ENCODE measurements around the gene CELF5. TPM values are rescaled to one million over a fixed set of nuclear protein-coding genes. Genes with fewer than 3 reads are reported as not detected.

The CELF5 gene
- total RNA-seq, 4 donors from 2014 or later, result 0.27 to 0.48 TPM; not detected in 2

DNA sequence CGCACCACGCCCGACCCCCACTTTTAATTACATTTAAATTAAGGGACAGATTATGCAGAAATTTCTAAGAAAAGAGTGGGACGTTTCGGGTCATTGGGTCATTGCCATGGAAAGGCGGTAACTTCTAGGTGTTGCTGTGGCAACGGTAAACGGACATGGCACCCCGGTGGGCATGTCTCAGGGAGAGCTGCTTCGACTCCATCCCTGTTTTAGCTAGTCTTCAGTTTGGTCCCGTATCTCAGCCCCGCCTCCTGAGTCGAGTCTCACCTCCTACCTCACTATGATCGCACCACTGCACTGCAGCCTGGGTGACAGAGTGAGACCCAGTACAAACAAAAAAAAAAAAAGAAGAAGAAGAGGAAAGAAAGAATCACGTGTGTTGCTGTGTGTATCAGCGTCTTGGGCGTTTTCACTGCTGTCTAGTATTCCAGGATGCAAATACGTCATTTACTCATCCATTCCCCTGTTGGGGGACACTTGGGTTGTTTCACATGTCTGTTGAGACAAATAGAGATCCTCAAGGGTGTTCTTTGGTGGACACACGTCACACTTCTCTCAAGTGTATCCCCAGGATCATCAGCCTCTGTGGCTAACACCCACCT, 41.7 kb downstream of the CELF5 start:
- no peaks in the 10 kb centered on the region for H3K36me3 ChIP-seq
- peaks cover 42% of the 10 kb centered on the region for H3K27me3 ChIP-seq
- DNase-seq, result no peak
- no peak overlapping the region for H3K27ac ChIP-seq
- no peaks in the 10 kb centered on the region for H3K4me1 ChIP-seq
- intact Hi-C loops (cut with DNase I; ENCODE audit: low total_unique reads) (no loop called here), in situ Hi-C loops (cut with MboI; ENCODE audit: low pct_ligation_motif_present in 1 of 4, low pct_unique_long_range_greater_than_20kb in 1 of 4, low sequenced_read_pairs in 3 of 4) (loop anchor here in 1 of 4 donors (25.0 kb wide), 1 partner anchor 646 kb away; no protein-coding TSS in a partner anchor)
- no peak for TF ChIP-seq POLR2A (IDR thresholded peaks at IDR 0.05)
- no peak for TF ChIP-seq POLR2AphosphoS5 (IDR thresholded peaks at IDR 0.05)
- no peak for TF ChIP-seq CTCF (IDR thresholded peaks at IDR 0.05)
- no peak for TF ChIP-seq EP300 (IDR thresholded peaks at IDR 0.05; ENCODE audit: low read depth)
- 68 to 74% methylated on average over 5 to 19 of the region's 19 CpGs for WGBS, 2 donors (ENCODE audit: low coverage in 1 of 2)
- H3K9me3 ChIP-seq, result no peaks in the 10 kb centered on the region
- H3K4me3 ChIP-seq, result no peak overlapping the region

- 68 to 80% methylated on average over 1 to 30 of the region's 30 CpGs for WGBS, 2 donors (ENCODE audit: low coverage in 1 of 2)
- H3K27ac ChIP-seq, result no peak overlapping the region
- H3K4me3 ChIP-seq, result no peak overlapping the region
- intact Hi-C loops (cut with DNase I; ENCODE audit: low total_unique reads), result no loop called here
- no peaks in the 10 kb centered on the region for H3K36me3 ChIP-seq
- peaks cover 50% of the 10 kb centered on the region for H3K27me3 ChIP-seq
- H3K9me3 ChIP-seq, result no peaks in the 10 kb centered on the region
- in situ Hi-C loops (cut with MboI; ENCODE audit: low pct_ligation_motif_present in 1 of 4, low pct_unique_long_range_greater_than_20kb in 1 of 4, low sequenced_read_pairs in 3 of 4), result loop anchor here in 1 of 4 donors (25.0 kb wide), 1 partner anchor 645 kb away; no protein-coding TSS in a partner anchor
- DNase-seq, result no peak
- TF ChIP-seq EP300 (IDR thresholded peaks at IDR 0.05; ENCODE audit: low read depth) (no peak), POLR2A (IDR thresholded peaks at IDR 0.05) (no peak), CTCF (IDR thresholded peaks at IDR 0.05) (no peak), POLR2AphosphoS5 (IDR thresholded peaks at IDR 0.05) (no peak)
- no peaks in the 10 kb centered on the region for H3K4me1 ChIP-seq
These were observed 42.5 kb downstream of the CELF5 start for GRCh38 chr19:3266792-3267514.

DNA sequence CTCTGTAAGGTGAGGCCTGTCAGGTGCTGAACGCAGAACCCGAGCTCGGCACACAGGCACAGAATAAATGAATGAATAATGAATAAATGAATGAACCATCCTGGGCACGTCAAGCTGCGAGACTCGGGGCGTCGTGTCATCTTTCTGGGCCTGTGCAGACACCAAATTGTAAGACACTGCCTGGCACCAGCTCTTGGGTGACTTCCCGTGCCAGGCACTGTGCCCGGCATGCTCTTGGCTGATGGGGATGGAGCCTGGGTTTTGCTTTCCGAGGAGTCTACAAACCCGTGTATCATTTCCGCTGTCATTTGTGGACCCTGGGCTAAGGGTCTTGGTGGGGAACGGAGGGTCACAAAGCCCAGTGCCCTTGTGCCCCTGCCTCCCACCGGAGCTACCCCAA, 43.9 kb downstream of the CELF5 start:
- peaks cover 61% of the 10 kb centered on the region for H3K27me3 ChIP-seq
- peaks cover 0 to 6% of the 10 kb centered on the region in 2 donors for H3K9me3 ChIP-seq
- H3K36me3 ChIP-seq, result no peaks in the 10 kb centered on the region
- in situ Hi-C loops (cut with MboI; ENCODE audit: low pct_ligation_motif_present in 1 of 4, low pct_unique_long_range_greater_than_20kb in 1 of 4, low sequenced_read_pairs in 3 of 4), result loop anchor here in 1 of 4 donors (25.0 kb wide), 1 partner anchor 644 kb away; no protein-coding TSS in a partner anchor
- TF ChIP-seq POLR2AphosphoS5 (IDR thresholded peaks at IDR 0.05) (no peak), CTCF (IDR thresholded peaks at IDR 0.05) (no peak), POLR2A (IDR thresholded peaks at IDR 0.05) (no peak), EP300 (IDR thresholded peaks at IDR 0.05; ENCODE audit: low read depth) (no peak)
- no peak overlapping the region for H3K4me3 ChIP-seq
- intact Hi-C loops (cut with DNase I; ENCODE audit: low total_unique reads), result no loop called here
- H3K4me1 ChIP-seq, result no peaks in the 10 kb centered on the region
- no peak overlapping the region for H3K27ac ChIP-seq
- 81% methylated on average over 15 of the region's 15 CpGs; no CpG with 5 or more reads in 1 of the 2 donors for WGBS, 2 donors (ENCODE audit: low coverage in 1 of 2)
- no peak for DNase-seq

- Histone ChIP-seq H3K4me1 (no peaks in the 10 kb centered on the region), H3K27me3 (peaks cover 63% of the 10 kb centered on the region), H3K36me3 (no peaks in the 10 kb centered on the region), H3K4me3 (no peak overlapping the region), H3K27ac (no peak overlapping the region), H3K9me3 (peaks cover 0 to 6% of the 10 kb centered on the region in 2 donors)
- TF ChIP-seq POLR2AphosphoS5 (IDR thresholded peaks at IDR 0.05) (no peak), POLR2A (IDR thresholded peaks at IDR 0.05) (no peak), EP300 (IDR thresholded peaks at IDR 0.05; ENCODE audit: low read depth) (no peak), CTCF (IDR thresholded peaks at IDR 0.05) (no peak)
- in situ Hi-C loops (cut with MboI; ENCODE audit: low pct_ligation_motif_present in 1 of 4, low pct_unique_long_range_greater_than_20kb in 1 of 4, low sequenced_read_pairs in 3 of 4), result loop anchor here in 1 of 4 donors (25.0 kb wide), 1 partner anchor 644 kb away; no protein-coding TSS in a partner anchor
- 62 to 77% methylated on average over 5 to 6 of the region's 6 CpGs for WGBS, 2 donors (ENCODE audit: low coverage in 1 of 2)
- no peak for DNase-seq
- intact Hi-C loops (cut with DNase I; ENCODE audit: low total_unique reads), result no loop called here
These were observed 44.3 kb downstream of the CELF5 start for GRCh38 chr19:3268763-3269162.

Data from transverse colon (tissue), 4 donors.